Testis (tissue), 3 donors: ENCODE measurements around the gene NFKBIB. TPM values are rescaled to one million over a fixed set of nuclear protein-coding genes. Genes with fewer than 3 reads are reported as not detected.

Experiments
- DNase-seq: peaks from one replicate; pipeline ENCODE4 v3.0.0-alpha.2; 2019
- H3K27ac ChIP-seq, 2 donors: fragments of 200-600 bp; sonication (generic); one replicate each; pipeline ENCODE4 v1.5.1; 2019
- H3K27me3 ChIP-seq: fragments of 200-600 bp; sonication (generic); one replicate; pipeline ENCODE4 v1.5.1; 2019
- H3K36me3 ChIP-seq: fragments of 200-600 bp; sonication (generic); one replicate; pipeline ENCODE4 v1.5.1; 2017; ENCODE audit warnings: low read depth; ENCODE audit errors: missing control alignments
- H3K4me1 ChIP-seq: fragments of 200-600 bp; sonication (generic); one replicate; pipeline ENCODE4 v1.5.1; 2019
- H3K4me3 ChIP-seq, 2 donors: fragments of 200-600 bp; sonication (generic); one replicate each; pipeline ENCODE4 v1.5.1; 2017 to 2019
- H3K9me3 ChIP-seq: fragments of 200-600 bp; sonication (generic); one replicate; pipeline ENCODE4 v1.5.1; 2017
- CTCF ChIP-seq, 3 experiments: fragments of 450-650 bp in 2 of 3; fragments of 200-600 bp in 1 of 3; sonication (generic) in 1 of 3; IDR thresholded peaks; one replicate each; pipeline ENCODE4 v1.5.1; 2016 to 2019; ENCODE audit warnings: antibody characterized with exemption in 3 of 3, mild to moderate bottlenecking in 2 of 3, moderate library complexity in 1 of 3
- POLR2A ChIP-seq: fragments of 450-650 bp; IDR thresholded peaks from one replicate; pipeline ENCODE4 v1.6.1; 2017; ENCODE audit warnings: antibody characterized with exemption, mild to moderate bottlenecking, moderate library complexity
- WGBS, 2 donors: methylation state at CpG; one replicate each; pipeline ENCODE4 v1.1.5; 2018; 5-methylcytosine and 5-hydroxymethylcytosine counted together
- intact Hi-C: fragments of 100-400 bp; cut with DNase I; formaldehyde crosslinking; loops from one replicate; pipeline ENCODE4 v1.15.1; 2023; ENCODE audit warnings: low total_unique reads
- polyA plus RNA-seq: library from polyadenylated mRNA; stranded (reverse); fragments of 350-450 nt; fragmentation: Illumina TruSeq; extraction: RNeasy Lipid Tissue Mini Kit (QIAGEN cat#74804); gene quantifications from one replicate; pipeline ENCODE4 v1.2.3, GENCODE V29; 2014; ENCODE audit warnings: low read depth, low replicate concordance; ENCODE audit not compliant: insufficient read depth
- total RNA-seq, 2 donors: library from RNA; depleted of rRNA; stranded (reverse); fragments of >200 nt; gene quantifications; one replicate each; pipeline ENCODE4 v1.2.3, GENCODE V29; 2016

NFKBIB gene
- total and polyA plus RNA-seq, 3 donors from 2014 or later: 70.1 to 100 (median 88.0) TPM

DNA sequence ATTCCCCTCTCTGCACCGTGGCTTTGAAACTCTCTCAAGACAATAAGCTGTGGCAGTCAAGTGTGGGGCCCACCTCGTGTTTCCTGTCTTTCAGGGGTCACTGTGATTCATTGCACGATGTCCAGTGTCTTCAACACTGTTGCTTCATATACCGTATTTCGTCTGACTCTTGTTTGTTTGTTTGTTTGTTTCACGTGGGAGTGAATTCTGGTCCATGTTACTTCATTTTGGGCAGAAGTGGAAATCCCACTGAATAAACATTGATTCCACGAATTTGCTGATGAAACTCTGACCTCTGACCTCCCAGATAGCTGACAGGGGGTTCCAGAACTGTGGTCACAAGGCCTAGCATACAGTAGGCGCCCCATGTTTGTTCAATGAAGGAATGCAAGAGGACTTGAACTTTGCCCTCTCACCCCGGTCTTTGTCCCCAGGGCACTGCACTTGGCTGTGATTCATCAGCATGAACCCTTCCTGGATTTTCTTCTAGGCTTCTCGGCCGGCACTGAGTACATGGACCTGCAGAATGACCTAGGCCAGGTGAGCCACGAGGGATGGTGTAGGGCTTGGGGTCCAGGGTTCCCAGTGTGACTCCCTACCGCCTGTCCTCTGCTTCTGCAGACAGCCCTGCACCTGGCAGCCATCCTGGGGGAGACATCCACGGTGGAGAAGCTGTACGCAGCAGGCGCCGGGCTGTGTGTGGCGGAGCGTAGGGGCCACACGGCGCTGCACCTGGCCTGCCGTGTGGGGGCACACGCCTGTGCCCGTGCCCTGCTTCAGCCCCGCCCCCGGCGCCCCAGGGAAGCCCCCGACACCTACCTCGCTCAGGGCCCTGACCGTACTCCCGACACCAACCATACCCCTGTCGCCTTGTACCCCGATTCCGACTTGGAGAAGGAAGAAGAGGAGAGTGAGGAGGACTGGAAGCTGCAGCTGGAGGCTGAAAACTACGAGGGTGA is 5.1 kb downstream of the NFKBIB start:
- WGBS, 2 donors: 82 to 90% methylated on average over 12 to 35 of the region's 35 CpGs
- H3K36me3 ChIP-seq: no peaks in the 10 kb centered on the region

GRCh38 chr19:38905620-38906019 is 5.9 kb downstream of the NFKBIB start:
- H3K4me3 ChIP-seq: no peak overlapping the region
- DNase-seq: no peak
- 98% methylated on average over 4 of the region's 4 CpGs; no CpG with 5 or more reads in 1 of the 2 donors for WGBS, 2 donors
- no peak overlapping the region for H3K27ac ChIP-seq
- peaks cover under 1% of the 10 kb centered on the region for H3K4me1 ChIP-seq
- H3K36me3 ChIP-seq: no peaks in the 10 kb centered on the region
- intact Hi-C loops: no loop called here
- no peaks in the 10 kb centered on the region for H3K27me3 ChIP-seq
- TF ChIP-seq POLR2A (no peak), CTCF (IDR thresholded peaks at IDR 0.05) (no peak)
- no peaks in the 10 kb centered on the region for H3K9me3 ChIP-seq

More for the DNA sequence above, 5.1 kb downstream of the NFKBIB start:
- intact Hi-C loops: no loop called here
- no peak for DNase-seq
- H3K27ac ChIP-seq: no peak overlapping the region
- TF ChIP-seq POLR2A: no peak
- no peak for TF ChIP-seq CTCF (IDR thresholded peaks at IDR 0.05)
- H3K27me3 ChIP-seq: no peaks in the 10 kb centered on the region
- peaks cover 5% of the 10 kb centered on the region for H3K4me1 ChIP-seq
- no peak overlapping the region for H3K4me3 ChIP-seq
- no peaks in the 10 kb centered on the region for H3K9me3 ChIP-seq

GRCh38 chr19:38907227-38907626 is 7.5 kb downstream of the NFKBIB start:
- Histone ChIP-seq H3K9me3 (no peaks in the 10 kb centered on the region), H3K27me3 (no peaks in the 10 kb centered on the region), H3K36me3 (no peaks in the 10 kb centered on the region), H3K4me1 (no peaks in the 10 kb centered on the region), H3K27ac (no peak overlapping the region), H3K4me3 (no peak overlapping the region)
- WGBS, 2 donors: 91 to 94% methylated on average over 8 to 27 of the region's 29 CpGs
- DNase-seq: no peak
- intact Hi-C loops: no loop called here
- TF ChIP-seq CTCF (IDR thresholded peaks at IDR 0.05) (no peak), POLR2A (no peak)

DNA sequence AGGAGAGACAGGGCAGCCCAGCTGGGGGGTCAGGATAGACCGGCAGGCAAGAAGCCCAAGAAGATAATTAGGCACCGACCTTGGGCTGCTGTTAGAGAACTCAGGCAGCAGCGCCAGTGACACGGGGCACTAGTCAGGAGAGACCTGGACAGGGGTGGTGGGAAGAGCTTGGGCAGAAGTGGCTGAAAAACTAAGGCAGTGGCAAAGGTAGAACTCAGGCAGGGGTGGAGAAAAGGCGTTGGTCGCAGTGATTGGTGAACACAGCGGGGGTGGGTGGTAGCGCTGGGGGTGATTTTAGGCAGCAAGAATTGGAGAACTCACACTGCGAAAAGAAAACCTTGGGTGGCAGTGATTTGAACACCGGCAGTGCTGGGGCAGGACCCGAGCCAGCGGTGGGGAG is 7.9 kb downstream of the NFKBIB start:
- no peak for DNase-seq
- Histone ChIP-seq H3K27me3 (no peaks in the 10 kb centered on the region), H3K4me1 (no peaks in the 10 kb centered on the region), H3K36me3 (no peaks in the 10 kb centered on the region), H3K27ac (no peak overlapping the region), H3K4me3 (no peak overlapping the region), H3K9me3 (no peaks in the 10 kb centered on the region)
- TF ChIP-seq POLR2A (no peak), CTCF (IDR thresholded peaks at IDR 0.05) (no peak)
- 94% methylated on average over 12 of the region's 12 CpGs for WGBS, 2 donors
- intact Hi-C loops: no loop called here
